ENCODE data around the gene PGM5. TPM values are rescaled to one million over a fixed set of nuclear protein-coding genes. Genes with fewer than 3 reads are reported as not detected.

The PGM5 gene
- total RNA-seq, 1 experiment from 2014 or later, result not detected

DNA sequence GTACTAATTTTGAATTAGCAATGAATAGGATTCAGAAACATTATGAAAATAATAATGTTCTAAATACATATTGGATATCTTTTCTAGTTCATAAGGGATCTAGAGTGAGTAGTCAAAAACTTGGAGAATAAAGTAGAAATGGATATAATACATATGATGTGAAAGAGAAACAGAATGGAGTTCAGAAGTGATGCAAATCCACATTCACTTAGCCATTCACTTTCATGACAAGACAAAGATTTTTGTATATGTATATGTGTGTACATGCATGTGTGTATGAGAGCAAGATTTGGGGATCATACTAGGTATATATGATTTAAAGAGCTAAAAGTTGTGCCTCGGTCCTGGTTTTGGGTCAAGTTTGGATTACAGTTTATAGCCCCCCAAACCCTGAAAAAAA, 150.1 kb downstream of the PGM5 start:
- Mint-ChIP-seq H3K27me3 (ENCODE audit: low read depth) (peaks cover 99% of the 10 kb centered on the region), H3K4me3 (no peak overlapping the region), H3K4me1 (peaks cover 5 to 7% of the 10 kb centered on the region in 2 experiments), H3K36me3 (ENCODE audit: insufficient read depth in 1 of 3, low read depth in 3 of 3) (no peaks in the 10 kb centered on the region), H3K9me3 (peaks cover 2 to 17% of the 10 kb centered on the region in 2 experiments; a peak in 2 of 5 replicates), H3K27ac (no peak overlapping the region)
- H2BK15ac ChIP-seq (ENCODE audit: low read depth, low read length), result no peak overlapping the region
- TF ChIP-seq, protein P1, sequence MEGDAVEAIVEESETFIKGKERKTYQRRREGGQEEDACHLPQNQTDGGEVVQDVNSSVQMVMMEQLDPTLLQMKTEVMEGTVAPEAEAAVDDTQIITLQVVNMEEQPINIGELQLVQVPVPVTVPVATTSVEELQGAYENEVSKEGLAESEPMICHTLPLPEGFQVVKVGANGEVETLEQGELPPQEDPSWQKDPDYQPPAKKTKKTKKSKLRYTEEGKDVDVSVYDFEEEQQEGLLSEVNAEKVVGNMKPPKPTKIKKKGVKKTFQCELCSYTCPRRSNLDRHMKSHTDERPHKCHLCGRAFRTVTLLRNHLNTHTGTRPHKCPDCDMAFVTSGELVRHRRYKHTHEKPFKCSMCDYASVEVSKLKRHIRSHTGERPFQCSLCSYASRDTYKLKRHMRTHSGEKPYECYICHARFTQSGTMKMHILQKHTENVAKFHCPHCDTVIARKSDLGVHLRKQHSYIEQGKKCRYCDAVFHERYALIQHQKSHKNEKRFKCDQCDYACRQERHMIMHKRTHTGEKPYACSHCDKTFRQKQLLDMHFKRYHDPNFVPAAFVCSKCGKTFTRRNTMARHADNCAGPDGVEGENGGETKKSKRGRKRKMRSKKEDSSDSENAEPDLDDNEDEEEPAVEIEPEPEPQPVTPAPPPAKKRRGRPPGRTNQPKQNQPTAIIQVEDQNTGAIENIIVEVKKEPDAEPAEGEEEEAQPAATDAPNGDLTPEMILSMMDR (conservative IDR thresholded peaks at IDR 0.05), result no peak
- H4K5ac ChIP-seq (ENCODE audit: insufficient read length, low read depth, low read length), result no peak overlapping the region
- H3K79me2 ChIP-seq (ENCODE audit: insufficient read depth, low read length), result no peaks in the 10 kb centered on the region
- no peak overlapping the region for H3K56ac ChIP-seq (ENCODE audit: insufficient read length, low read depth, low read length)
- H3K4me2 ChIP-seq (ENCODE audit: insufficient read depth, insufficient read length, low read length), result no peak overlapping the region
- H2BK120ac ChIP-seq (ENCODE audit: low read depth, low read length, poor library complexity, severe bottlenecking), result no peak overlapping the region
- H3K9me3 ChIP-seq (ENCODE audit: control insufficient read depth, low read depth, low read length), result no peaks in the 10 kb centered on the region
- WGBS (ENCODE audit: extremely low coverage, insufficient read length, low lambda C conversion rate), result no CpG with 5 or more reads among the region's 1 CpG
- H2AFZ ChIP-seq (ENCODE audit: low read length), result no peak overlapping the region
- no peak overlapping the region for H4K91ac ChIP-seq (ENCODE audit: insufficient read length, low read depth, low read length)
- no peak overlapping the region for H2AK5ac ChIP-seq (ENCODE audit: insufficient read length, low read length)
- no peaks in the 10 kb centered on the region for H3K79me1 ChIP-seq (ENCODE audit: insufficient read depth, low read depth, low read length, poor library complexity, severe bottlenecking)
- no peak overlapping the region for H3K27ac ChIP-seq (ENCODE audit: insufficient read length, low read depth, low read length)
- H3K23me2 ChIP-seq (ENCODE audit: insufficient read length, low read depth, low read length, poor library complexity, severe bottlenecking), result no peaks in the 10 kb centered on the region
- H3T11ph ChIP-seq (ENCODE audit: low read length), result no peak overlapping the region
- no peaks in the 10 kb centered on the region for H3K4me1 ChIP-seq (ENCODE audit: insufficient read depth, low read length)
- peaks cover 54% of the 10 kb centered on the region for H3K27me3 ChIP-seq (ENCODE audit: insufficient read depth, low read length)
- H4K20me1 ChIP-seq (ENCODE audit: control insufficient read depth, insufficient read depth, insufficient read length), result no peaks in the 10 kb centered on the region
- no peak overlapping the region for H3K9ac ChIP-seq (ENCODE audit: extremely low read depth, insufficient read length, low read length)
- H2BK5ac ChIP-seq (ENCODE audit: insufficient read length, low read length), result no peak overlapping the region
- no peak overlapping the region for H3K14ac ChIP-seq (ENCODE audit: insufficient read depth, low read length)
- DNase-seq, result no peak
- H3K23ac ChIP-seq (ENCODE audit: insufficient read length, low read depth, low read length), result no peak overlapping the region
- no peak overlapping the region for H4K8ac ChIP-seq (replicated peaks; ENCODE audit: insufficient read length, low read depth, low read length)
- no peak overlapping the region for H3K4ac ChIP-seq (ENCODE audit: low read depth, low read length)
- H3K18ac ChIP-seq (ENCODE audit: insufficient read length, low read depth, low read length), result no peak overlapping the region
- no peak overlapping the region for H2BK12ac ChIP-seq (ENCODE audit: insufficient read length, low read depth, low read length)
- H2BK20ac ChIP-seq (ENCODE audit: low read depth, low read length, poor library complexity, severe bottlenecking), result no peak overlapping the region
